HG03139 (cell line): ENCODE data around the gene PRELID1.
"Not testable (repeated sequence)": the region's sequence is repeated elsewhere in the genome, so short reads cannot be mapped to it uniquely, and the experiment has no call there.

Source experiments
- ATAC-seq: cut with Tn5 transposase; IDR thresholded peaks from one replicate; pipeline ENCODE4 v1.9.1; 2021; ENCODE audit not compliant: unreplicated experiment

The PRELID1 gene

GRCh38 chr5:177299697-177300096 is 3.9 kb upstream of the PRELID1 start:
- no peak for ATAC-seq

GRCh38 chr5:177300236-177300880 is 3.2 kb upstream of the PRELID1 start:
- ATAC-seq = peak; percentile 34

GRCh38 chr5:177300951-177301350 is 2.6 kb upstream of the PRELID1 start:
- ATAC-seq = no peak

DNA sequence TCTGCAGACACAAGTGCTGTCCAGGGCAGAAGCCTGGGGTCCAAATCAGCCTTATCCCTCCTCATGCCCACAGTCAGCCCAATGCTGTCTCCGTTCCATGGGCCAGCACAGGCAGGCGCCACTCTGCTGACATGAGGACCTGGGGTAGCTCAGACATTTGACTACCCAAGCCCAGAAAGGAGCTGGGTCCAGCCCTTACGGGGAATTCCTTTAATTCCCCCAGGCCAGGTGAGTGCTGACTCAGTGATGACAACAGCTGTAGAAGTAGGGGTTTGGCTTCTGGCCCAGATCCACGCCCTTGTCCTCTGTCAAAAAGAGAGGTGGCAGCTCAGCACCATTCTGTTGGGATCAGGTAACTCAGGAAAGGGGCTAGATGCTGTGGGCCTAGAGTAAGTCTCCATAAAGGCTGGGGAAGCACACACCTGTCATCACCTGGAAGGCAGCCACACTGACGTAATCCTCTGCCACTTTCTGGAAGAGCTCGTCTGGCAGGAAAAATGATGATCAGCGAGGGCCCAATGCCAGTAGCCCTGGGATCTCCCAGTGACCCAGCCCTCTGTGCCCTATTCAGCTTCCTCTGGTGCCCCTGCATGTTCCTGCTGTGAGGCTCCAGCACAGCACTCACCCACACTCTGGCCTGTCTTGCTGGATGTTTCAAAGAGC is 2.0 kb upstream of the PRELID1 start:
- ATAC-seq = no peak

- ATAC-seq = no peak
These were observed 1.1 kb upstream of the PRELID1 start for GRCh38 chr5:177302354-177303110.

DNA sequence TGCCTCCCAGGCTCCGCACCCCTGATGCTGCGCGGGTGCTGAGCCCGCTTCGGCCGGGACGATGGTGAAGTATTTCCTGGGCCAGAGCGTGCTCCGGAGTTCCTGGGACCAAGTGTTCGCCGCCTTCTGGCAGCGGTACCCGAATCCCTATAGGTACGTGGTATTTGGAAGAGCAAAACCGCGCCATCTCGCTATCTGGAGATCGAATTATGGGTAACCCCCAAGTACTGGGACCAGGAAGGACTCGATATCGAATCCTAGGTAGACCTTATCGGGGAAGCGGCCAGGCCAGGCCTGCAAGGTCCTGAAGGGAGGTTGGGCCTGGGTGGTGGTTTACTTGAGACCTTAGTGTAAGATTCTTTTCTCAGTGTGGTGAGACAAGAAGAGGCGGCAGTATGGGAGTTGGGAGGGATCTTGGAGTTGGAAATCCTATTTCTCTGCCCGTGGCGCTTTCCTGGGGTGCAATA is 359 bp downstream of the PRELID1 start:
- ATAC-seq = no peak

DNA sequence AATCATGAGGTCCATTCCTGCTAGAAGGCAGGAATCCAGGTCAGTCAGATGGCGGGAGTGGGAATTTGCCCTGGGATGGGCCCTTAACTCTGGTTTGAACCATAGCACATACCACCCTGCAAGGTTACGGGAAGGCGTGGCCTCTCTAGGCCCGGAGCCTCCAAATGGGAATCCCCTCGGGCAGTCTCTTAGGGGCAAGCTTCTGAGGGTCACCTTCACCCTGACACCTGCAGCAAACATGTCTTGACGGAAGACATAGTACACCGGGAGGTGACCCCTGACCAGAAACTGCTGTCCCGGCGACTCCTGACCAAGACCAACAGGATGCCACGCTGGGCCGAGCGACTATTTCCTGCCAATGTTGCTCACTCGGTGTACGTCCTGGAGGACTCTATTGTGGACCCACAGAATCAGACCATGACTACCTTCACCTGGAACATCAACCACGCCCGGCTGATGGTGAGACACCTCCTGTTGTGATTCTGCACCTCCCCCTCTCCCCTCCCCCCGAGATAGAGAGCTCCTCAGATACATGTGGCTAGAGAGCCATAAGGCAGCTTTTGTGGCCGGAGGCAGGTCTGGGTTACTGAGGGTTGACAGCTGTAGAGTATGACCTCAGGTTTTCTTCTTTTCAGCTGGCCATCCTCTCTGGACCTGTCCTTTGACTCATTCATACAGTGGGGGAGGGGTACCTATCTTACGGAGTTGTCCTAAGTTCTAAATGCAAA is 957 bp downstream of the PRELID1 start:
- no peak for ATAC-seq

GRCh38 chr5:177306103-177306640 is 2.6 kb downstream of the PRELID1 start:
- not testable (repeated sequence) for ATAC-seq

DNA sequence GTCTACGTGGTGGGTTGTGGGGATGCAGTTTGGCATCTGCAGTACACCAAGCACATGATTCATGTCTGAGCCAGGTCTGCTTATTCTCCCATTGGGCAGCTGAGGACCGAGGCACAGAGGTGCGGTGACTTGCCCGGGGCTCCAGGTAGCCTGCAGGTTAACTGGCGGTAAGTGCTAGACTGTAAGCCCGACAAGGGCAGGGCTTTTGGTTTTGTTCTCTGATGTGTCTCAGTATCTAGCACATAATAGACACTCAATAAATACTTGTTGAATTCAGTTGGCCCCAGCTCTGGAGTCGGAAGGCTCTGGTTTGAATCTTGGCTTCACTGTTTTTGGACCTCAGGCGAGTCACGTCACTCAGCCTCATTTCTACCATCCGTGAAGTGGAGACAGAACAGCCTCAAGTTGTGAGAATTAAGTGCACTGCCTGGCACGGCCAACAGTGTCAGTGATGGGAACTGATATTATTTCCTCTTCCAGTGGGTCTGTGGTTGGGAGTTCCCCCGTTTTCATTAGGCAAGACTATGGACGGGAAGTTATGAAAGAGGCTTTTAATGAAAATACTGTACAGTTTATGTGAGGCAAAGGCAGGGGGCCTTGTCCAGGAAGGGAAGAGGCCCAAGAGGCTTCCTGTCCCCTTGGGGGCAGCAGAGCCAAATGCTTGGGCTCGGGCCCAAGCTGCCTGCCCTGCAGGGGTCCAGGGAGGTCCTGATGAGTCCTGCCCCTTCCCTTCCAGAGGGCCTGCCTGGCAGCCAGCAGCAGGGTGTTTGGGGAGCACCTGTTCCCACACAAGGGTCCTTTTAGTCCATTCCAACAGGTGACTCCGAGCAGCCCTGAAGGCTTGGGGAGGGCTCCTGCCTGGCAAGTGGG is 3.3 kb downstream of the PRELID1 start:
- no peak for ATAC-seq

DNA sequence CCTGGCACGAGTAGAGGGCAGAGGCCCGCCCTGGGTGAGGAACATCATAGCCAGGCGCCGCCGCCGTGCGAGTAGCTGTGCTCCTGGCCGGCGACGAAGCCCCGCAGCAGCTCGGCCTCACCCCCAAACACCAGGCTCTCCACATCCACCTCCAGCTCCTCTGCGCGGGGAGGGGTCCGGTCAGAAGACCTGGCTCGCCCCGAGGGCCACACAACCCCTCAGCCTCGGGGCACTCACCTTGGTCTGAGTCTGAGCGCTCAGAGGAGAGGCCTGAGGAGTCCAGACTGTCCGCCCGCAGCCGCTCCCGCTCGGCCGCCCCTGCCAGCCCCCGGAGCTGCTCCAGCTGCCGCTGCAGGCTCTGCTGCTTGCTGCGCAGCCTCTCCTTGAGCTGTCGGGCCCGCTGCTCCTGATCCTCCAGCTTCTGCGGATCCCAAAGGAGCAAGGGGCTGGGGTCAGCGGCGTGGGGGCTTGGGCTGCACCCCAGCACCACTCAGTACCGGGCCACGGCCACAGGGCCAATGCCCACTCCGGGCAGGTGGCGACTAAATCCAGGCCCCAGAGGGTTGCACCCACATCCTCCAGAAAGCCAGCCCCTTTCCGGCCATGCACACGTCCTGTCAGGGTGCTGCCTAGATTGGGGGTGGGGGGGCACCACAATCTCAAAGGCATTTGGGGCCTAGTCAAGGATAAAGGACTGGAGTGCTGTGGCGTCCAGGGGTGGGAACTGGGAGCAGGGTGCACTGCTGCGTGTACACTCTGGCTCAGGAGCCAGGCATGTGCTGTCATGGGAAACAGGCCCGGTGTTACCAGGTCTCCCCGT is 4.2 kb downstream of the PRELID1 start:
- ATAC-seq = no peak

- no peak for ATAC-seq
These were observed 5.1 kb downstream of the PRELID1 start for GRCh38 chr5:177308740-177309139.

GRCh38 chr5:177309351-177310191 is 6.0 kb downstream of the PRELID1 start:
- ATAC-seq = no peak

GRCh38 chr5:177310332-177310731 is 6.7 kb downstream of the PRELID1 start:
- ATAC-seq = no peak

DNA sequence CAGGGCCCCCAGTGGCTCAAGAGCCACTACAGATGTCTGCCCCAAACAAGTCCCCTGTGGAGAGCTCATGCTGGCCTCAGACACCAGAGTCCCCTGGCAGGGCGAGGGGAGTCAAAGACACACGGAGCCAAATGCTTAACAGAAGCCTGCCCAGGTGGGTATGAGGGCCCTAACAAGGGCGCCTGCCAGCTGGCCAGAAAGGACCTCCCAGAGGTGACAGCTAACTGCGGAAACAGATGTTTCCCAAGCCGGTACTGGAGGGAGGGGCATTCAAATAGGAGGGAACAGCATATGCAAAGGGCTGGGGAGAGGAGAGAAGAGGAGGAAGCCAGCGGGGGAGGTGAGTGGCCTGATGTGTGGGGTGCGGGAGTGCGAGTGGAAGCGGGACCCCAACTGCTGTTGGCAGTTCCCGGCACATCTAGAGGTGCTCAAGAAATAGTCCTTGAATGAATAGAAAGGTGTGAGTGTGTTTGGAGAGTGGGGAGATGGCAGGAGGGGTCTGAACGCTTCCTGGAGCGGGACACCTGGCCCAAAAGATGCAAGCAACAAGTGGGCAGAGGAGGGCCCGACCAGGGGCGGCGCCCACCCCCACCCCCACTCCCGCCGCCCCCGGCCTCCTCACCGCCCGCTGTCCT is 7.3 kb downstream of the PRELID1 start:
- no peak for ATAC-seq

DNA sequence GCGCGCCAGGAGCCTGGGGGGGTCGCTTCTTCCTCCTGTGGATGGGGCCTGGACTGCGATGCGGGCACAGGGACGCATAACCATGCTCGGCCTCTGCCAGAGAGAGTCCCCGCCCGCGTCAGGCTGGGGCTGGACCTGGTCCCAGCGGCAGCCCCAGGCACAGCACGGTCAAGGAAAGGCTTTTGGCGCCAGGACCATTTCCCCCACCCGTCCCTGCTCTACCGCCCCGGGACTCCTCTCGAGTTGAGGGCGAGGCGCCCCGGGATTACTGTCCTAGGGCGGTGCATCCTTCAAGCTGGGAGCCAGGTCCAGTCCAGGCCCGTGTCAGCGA is 7.8 kb downstream of the PRELID1 start:
- ATAC-seq = no peak

GRCh38 chr5:177311723-177312648 is 8.4 kb downstream of the PRELID1 start, which contains the start of gene MXD3:
Gene MXD3, minus strand, starts transcription at chr5:177311898. Its CDS starts 68 bp downstream, at chr5:177311830.
- peak; percentile 80 for ATAC-seq

DNA sequence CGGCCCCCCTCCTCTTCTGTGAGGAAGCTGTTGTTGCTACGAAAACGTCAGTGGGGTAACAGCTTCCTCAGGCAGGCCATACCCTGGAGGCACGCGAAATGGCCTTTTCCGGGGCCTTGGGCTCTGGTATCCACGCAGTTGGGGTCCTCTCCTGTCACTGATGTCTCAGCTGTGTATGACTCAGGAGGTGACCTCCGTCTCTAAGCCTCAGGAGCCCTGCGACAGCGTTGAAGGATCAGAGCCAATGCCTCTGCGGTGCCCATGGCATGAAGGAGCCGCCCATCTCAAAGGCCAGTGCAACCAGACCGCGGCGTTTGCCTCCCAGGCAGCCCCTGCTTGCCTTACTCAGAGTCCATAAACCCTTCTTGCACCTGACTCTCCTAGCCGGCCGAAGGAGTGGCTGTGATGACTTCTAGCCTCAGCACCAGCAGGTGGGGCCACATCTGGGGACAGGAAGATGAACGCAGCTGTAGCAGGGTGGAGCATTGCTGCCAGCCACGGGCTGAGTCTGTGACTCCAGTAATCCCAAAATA is 9.1 kb downstream of the PRELID1 start:
- ATAC-seq = peak; percentile 1
